GM21576 (cell line): ENCODE results near the gene GGT7.
"Not testable (repeated sequence)": the region's sequence is repeated elsewhere in the genome, so short reads cannot be mapped to it uniquely, and the experiment has no call there.

Source experiments
- ATAC-seq: cut with Tn5 transposase; IDR thresholded peaks from one replicate; pipeline ENCODE4 v1.9.1; 2021; ENCODE audit warnings: mild to moderate bottlenecking, moderate library complexity; ENCODE audit not compliant: unreplicated experiment

The GGT7 gene

GRCh38 chr20:34872622-34873224 is at the start of gene GGT7:
TSS of gene GGT7 (minus strand) at chr20:34872856. CDS start at chr20:34872815, 41 bp downstream.
- peak; percentile 42 for ATAC-seq

GRCh38 chr20:34921436-34921835 is 48.8 kb upstream of the GGT7 start:
- ATAC-seq: no peak

GRCh38 chr20:34920055-34920454 is 47.4 kb upstream of the GGT7 start:
- ATAC-seq: no peak

- ATAC-seq: no peak
Observed at GRCh38 chr20:34916774-34917354, 44.2 kb upstream of the GGT7 start.

- ATAC-seq: no peak
Observed at GRCh38 chr20:34915749-34916455, 43.2 kb upstream of the GGT7 start.

- ATAC-seq: no peak
Observed at GRCh38 chr20:34915131-34915530, 42.5 kb upstream of the GGT7 start.

GRCh38 chr20:34907616-34908469 is 35.2 kb upstream of the GGT7 start:
- ATAC-seq: no peak

GRCh38 chr20:34904202-34904621 is 31.6 kb upstream of the GGT7 start:
- ATAC-seq: no peak

- not testable (repeated sequence) for ATAC-seq
Observed at GRCh38 chr20:34898731-34899130, 26.1 kb upstream of the GGT7 start.

- ATAC-seq: not testable (repeated sequence)
Observed at GRCh38 chr20:34898129-34898528, 25.5 kb upstream of the GGT7 start.

- ATAC-seq: no peak
Observed at GRCh38 chr20:34896086-34896621, 23.5 kb upstream of the GGT7 start.

GRCh38 chr20:34895465-34895864 is 22.8 kb upstream of the GGT7 start:
- ATAC-seq: no peak

- ATAC-seq: no peak
Observed at GRCh38 chr20:34894723-34895122, 22.1 kb upstream of the GGT7 start.

GRCh38 chr20:34892671-34893070 is 20.0 kb upstream of the GGT7 start:
- ATAC-seq: no peak

- ATAC-seq: no peak
Observed at GRCh38 chr20:34891166-34892062, 18.8 kb upstream of the GGT7 start.

GRCh38 chr20:34888468-34888867 is 15.8 kb upstream of the GGT7 start:
- ATAC-seq: no peak

- ATAC-seq: no peak
Observed at GRCh38 chr20:34887023-34887422, 14.4 kb upstream of the GGT7 start.

GRCh38 chr20:34886122-34886521 is 13.5 kb upstream of the GGT7 start:
- ATAC-seq: no peak

GRCh38 chr20:34884260-34884659 is 11.6 kb upstream of the GGT7 start:
- no peak for ATAC-seq

- no peak for ATAC-seq
Observed at GRCh38 chr20:34883809-34884208, 11.2 kb upstream of the GGT7 start.
